ENCODE measurements around the gene RPL6. TPM values are rescaled to one million over a fixed set of nuclear protein-coding genes. Genes with fewer than 3 reads are reported as not detected.
"Not testable (repeated sequence)": the region's sequence is repeated elsewhere in the genome, so short reads cannot be mapped to it uniquely, and the experiment has no call there.

The RPL6 gene
- total RNA-seq, 4 donors from 2014 or later, result 1,278 to 1,553 (median 1,492) TPM

- no peaks in the 10 kb centered on the region for H3K27me3 ChIP-seq
- TF ChIP-seq CTCF (IDR thresholded peaks at IDR 0.05) (no peak), POLR2A (IDR thresholded peaks at IDR 0.05) (no peak)
- H3K4me1 ChIP-seq, result peaks cover 0 to 9% of the 10 kb centered on the region in 2 donors
- no peak overlapping the region for H3K4me3 ChIP-seq
- intact Hi-C loops (cut with DNase I; ENCODE audit: low total_unique reads), result no loop called here
- no peak for DNase-seq
- no peaks in the 10 kb centered on the region for H3K9me3 ChIP-seq
- peak overlapping the region in 1 of 2 donors; percentile 88 for H3K27ac ChIP-seq
- H3K36me3 ChIP-seq, result no peaks in the 10 kb centered on the region
These were observed 470 bp upstream of the RPL6 start for GRCh38 chr12:112409906-112410244.

- H3K36me3 ChIP-seq, result no peaks in the 10 kb centered on the region
- H3K9me3 ChIP-seq, result no peaks in the 10 kb centered on the region
- peaks cover 0 to 9% of the 10 kb centered on the region in 2 donors for H3K4me1 ChIP-seq
- H3K4me3 ChIP-seq, result peak overlapping the region; percentile 68 to 87
- TF ChIP-seq CTCF (IDR thresholded peaks at IDR 0.05) (no peak), POLR2A (IDR thresholded peaks at IDR 0.05) (no peak)
- intact Hi-C loops (cut with DNase I; ENCODE audit: low total_unique reads), result no loop called here
- H3K27ac ChIP-seq, result peak overlapping the region; percentile 88 to 93
- DNase-seq, result no peak
- no peaks in the 10 kb centered on the region for H3K27me3 ChIP-seq
These were observed 784 bp downstream of the RPL6 start for GRCh38 chr12:112408621-112409020.

GRCh38 chr12:112407683-112408082 lies 1.7 kb downstream of the RPL6 start:
- H3K27ac ChIP-seq; H3K27me3 ChIP-seq; DNase-seq; intact Hi-C loops (cut with DNase I; ENCODE audit: low total_unique reads); H3K4me3 ChIP-seq; H3K9me3 ChIP-seq; H3K36me3 ChIP-seq; H3K4me1 ChIP-seq: not testable (repeated sequence)

- Histone ChIP-seq H3K9me3 (no peaks in the 10 kb centered on the region), H3K27me3 (no peaks in the 10 kb centered on the region), H3K36me3 (no peaks in the 10 kb centered on the region), H3K4me1 (peaks cover 0 to 9% of the 10 kb centered on the region in 2 donors), H3K4me3 (no peak overlapping the region), H3K27ac (no peak overlapping the region)
- DNase-seq, result no peak
- TF ChIP-seq CTCF (IDR thresholded peaks at IDR 0.05), result no peak
- TF ChIP-seq POLR2A (IDR thresholded peaks at IDR 0.05), result no peak
- intact Hi-C loops (cut with DNase I; ENCODE audit: low total_unique reads), result no loop called here
These were observed 2.6 kb downstream of the RPL6 start for GRCh38 chr12:112406519-112407488.

GRCh38 chr12:112401903-112402498 lies 7.4 kb downstream of the RPL6 start:
- Histone ChIP-seq H3K4me1 (no peaks in the 10 kb centered on the region), H3K4me3 (no peak overlapping the region), H3K9me3 (no peaks in the 10 kb centered on the region), H3K36me3 (no peaks in the 10 kb centered on the region), H3K27ac (no peak overlapping the region), H3K27me3 (no peaks in the 10 kb centered on the region)
- no peak for TF ChIP-seq POLR2A (IDR thresholded peaks at IDR 0.05)
- no peak for TF ChIP-seq CTCF (IDR thresholded peaks at IDR 0.05)
- no peak for DNase-seq
- intact Hi-C loops (cut with DNase I; ENCODE audit: low total_unique reads), result no loop called here

Data from uterus (tissue), 4 donors.